HCT116 (cell line): ENCODE results near the gene CCDC124.

Experiments
- ATF3 ChIP-seq: IDR thresholded peaks from 2 replicates; pipeline ENCODE4 v1.6.1; 2012
- EGR1 ChIP-seq: IDR thresholded peaks from 2 replicates; pipeline ENCODE4 v1.6.1; 2012; ENCODE audit warnings: low read depth
- EZH2phosphoT487 ChIP-seq: fragments of 200-600 bp; IDR thresholded peaks from 2 replicates; pipeline ENCODE4 v1.6.1; 2018; ENCODE audit warnings: antibody characterized with exemption, borderline replicate concordance
- MAX ChIP-seq: IDR thresholded peaks from 2 replicates; pipeline ENCODE4 v1.6.1; 2012
- POLR2A ChIP-seq: IDR thresholded peaks from 2 replicates; pipeline ENCODE4 v1.7.0; 2011; ENCODE audit warnings: borderline replicate concordance; ENCODE audit not compliant: insufficient read depth, insufficient read length; ENCODE audit errors: extremely low read depth
- POLR2AphosphoS5 ChIP-seq: IDR thresholded peaks from 2 replicates; pipeline ENCODE4 v1.6.1; 2011; ENCODE audit warnings: mild to moderate bottlenecking, low read depth, low read length, moderate library complexity
- ZFX ChIP-seq: fragments of 450-650 bp; IDR thresholded peaks from 2 replicates; pipeline ENCODE4 v1.6.1; 2017
- ZNF274 ChIP-seq: fragments of 200-500 bp; sonication (Bioruptor generic); IDR thresholded peaks from 2 replicates; pipeline ENCODE4 v1.6.1; 2014; ENCODE audit warnings: mild to moderate bottlenecking, low read depth, low read length, inconsistent platforms
- TF ChIP-seq, protein P1 (sequence below), 3 experiments: fragments of 200-600 bp in 1 of 3; sonication (generic) in 1 of 3; IDR thresholded peaks in 2 of 3; conservative IDR thresholded peaks in 1 of 3; 2 replicates each; pipeline ENCODE4 v1.5.1; 2012 to 2017; ENCODE audit warnings: low read depth in 2 of 3, low read length in 2 of 3, antibody characterized with exemption in 1 of 3, borderline replicate concordance in 1 of 3, control low read depth in 1 of 3, mild to moderate bottlenecking in 1 of 3, mixed read lengths in 1 of 3, mixed run types in 1 of 3, moderate library complexity in 1 of 3; ENCODE audit not compliant: insufficient read depth in 1 of 3

DNA sequence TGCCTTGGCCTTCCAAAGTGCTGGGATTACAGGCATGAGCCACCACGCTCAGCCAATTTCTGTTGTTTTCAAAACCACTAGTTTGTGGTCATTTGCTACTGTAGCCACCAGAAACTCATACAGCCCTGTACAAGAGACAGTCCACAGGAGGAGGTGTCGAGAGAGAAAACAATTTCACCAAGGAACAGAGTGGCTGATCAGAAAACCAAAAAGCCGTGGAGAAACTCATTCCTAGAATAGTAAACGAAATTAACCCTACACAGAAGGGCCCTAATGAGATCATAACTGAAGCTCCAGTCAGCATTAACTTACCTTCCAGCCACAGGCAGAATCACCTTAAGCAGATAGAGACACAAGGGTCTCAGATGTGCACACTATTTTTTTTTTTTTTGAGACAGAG lies 3.8 kb upstream of the CCDC124 start:
- TF ChIP-seq, protein P1, sequence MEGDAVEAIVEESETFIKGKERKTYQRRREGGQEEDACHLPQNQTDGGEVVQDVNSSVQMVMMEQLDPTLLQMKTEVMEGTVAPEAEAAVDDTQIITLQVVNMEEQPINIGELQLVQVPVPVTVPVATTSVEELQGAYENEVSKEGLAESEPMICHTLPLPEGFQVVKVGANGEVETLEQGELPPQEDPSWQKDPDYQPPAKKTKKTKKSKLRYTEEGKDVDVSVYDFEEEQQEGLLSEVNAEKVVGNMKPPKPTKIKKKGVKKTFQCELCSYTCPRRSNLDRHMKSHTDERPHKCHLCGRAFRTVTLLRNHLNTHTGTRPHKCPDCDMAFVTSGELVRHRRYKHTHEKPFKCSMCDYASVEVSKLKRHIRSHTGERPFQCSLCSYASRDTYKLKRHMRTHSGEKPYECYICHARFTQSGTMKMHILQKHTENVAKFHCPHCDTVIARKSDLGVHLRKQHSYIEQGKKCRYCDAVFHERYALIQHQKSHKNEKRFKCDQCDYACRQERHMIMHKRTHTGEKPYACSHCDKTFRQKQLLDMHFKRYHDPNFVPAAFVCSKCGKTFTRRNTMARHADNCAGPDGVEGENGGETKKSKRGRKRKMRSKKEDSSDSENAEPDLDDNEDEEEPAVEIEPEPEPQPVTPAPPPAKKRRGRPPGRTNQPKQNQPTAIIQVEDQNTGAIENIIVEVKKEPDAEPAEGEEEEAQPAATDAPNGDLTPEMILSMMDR (IDR thresholded peaks at IDR 0.05 in 2 of 3, conservative IDR thresholded peaks at IDR 0.05 in 1 of 3; ENCODE audit: borderline replicate concordance in 1 of 3, insufficient read depth in 1 of 3, low read depth in 2 of 3, low read length in 2 of 3), result no peak
- TF ChIP-seq EZH2phosphoT487 (no peak), POLR2A (no peak), ZNF274 (no peak), ZFX (no peak), ATF3 (no peak), EGR1 (no peak), POLR2AphosphoS5 (no peak), MAX (no peak)
